Prostate gland (tissue), 2 donors: ENCODE measurements around the gene C20orf96. TPM values are rescaled to one million over a fixed set of nuclear protein-coding genes. Genes with fewer than 3 reads are reported as not detected.
"Not testable (repeated sequence)": the region's sequence is repeated elsewhere in the genome, so short reads cannot be mapped to it uniquely, and the experiment has no call there.

Source experiments
- DNase-seq: peaks from one replicate; pipeline ENCODE4 v3.0.0-alpha.2; 2019; ENCODE audit warnings: low spot score
- H3K27ac ChIP-seq, 2 donors: fragments of 200-600 bp; sonication (generic); 2 replicates each; pipeline ENCODE4 v1.5.1; 2017 to 2019
- H3K27me3 ChIP-seq: fragments of 200-600 bp; sonication (generic); replicated peaks from 2 replicates; pipeline ENCODE4 v1.5.1; 2019; ENCODE audit not compliant: insufficient read depth
- H3K36me3 ChIP-seq, 2 donors: fragments of 200-600 bp; sonication (generic); 1 replicate in 1 of 2; 2 replicates in 1 of 2; pipeline versions ENCODE4 v1.5.1 to v1.8.1; 2017 to 2019
- H3K4me1 ChIP-seq: fragments of 200-600 bp; sonication (generic); replicated peaks from 2 replicates; pipeline ENCODE4 v1.5.1; 2019
- H3K4me3 ChIP-seq, 2 donors: fragments of 200-600 bp; sonication (generic); 2 replicates each; pipeline ENCODE4 v1.5.1; 2017 to 2019
- H3K9me3 ChIP-seq: fragments of 200-600 bp; sonication (generic); 2 replicates; pipeline ENCODE4 v1.5.1; 2017
- CTCF ChIP-seq, 4 experiments: fragments of 200-600 bp in 2 of 4; fragments of 450-650 bp in 2 of 4; sonication (generic) in 2 of 4; IDR thresholded peaks; 1 replicate in 3 of 4; 2 replicates in 1 of 4; pipeline ENCODE4 v1.5.1; 2016 to 2019; ENCODE audit warnings: antibody characterized with exemption in 4 of 4, mild to moderate bottlenecking in 2 of 4, moderate library complexity in 2 of 4
- POLR2A ChIP-seq: fragments of 450-650 bp; IDR thresholded peaks from one replicate; pipeline ENCODE4 v1.6.1; 2016; ENCODE audit warnings: antibody characterized with exemption, mild to moderate bottlenecking
- POLR2AphosphoS5 ChIP-seq: sonication (generic); formaldehyde crosslinking; IDR thresholded peaks from one replicate; pipeline ENCODE4 v1.6.1; 2017; ENCODE audit warnings: antibody characterized with exemption
- WGBS: methylation state at CpG from one replicate; pipeline ENCODE4 v1.1.5; 2018; 5-methylcytosine and 5-hydroxymethylcytosine counted together
- intact Hi-C: fragments of 100-400 bp; cut with DNase I; formaldehyde crosslinking; loops from one replicate; pipeline ENCODE4 v1.14.2; 2022
- total RNA-seq, 2 donors: library from RNA; depleted of rRNA; stranded (reverse); fragments of >200 nt; gene quantifications; one replicate each; pipeline ENCODE4 v1.1.0, GENCODE V29; 2016

Gene C20orf96
- total RNA-seq, 2 donors from 2014 or later, result 4.7 to 16.1 TPM

- TF ChIP-seq POLR2A, result no peak
- Histone ChIP-seq H3K4me1 (no peaks in the 10 kb centered on the region), H3K4me3 (no peak overlapping the region), H3K36me3 (no peaks in the 10 kb centered on the region), H3K9me3 (no peaks in the 10 kb centered on the region), H3K27ac (no peak overlapping the region), H3K27me3 (no peaks in the 10 kb centered on the region)
- no peak for DNase-seq
- WGBS, result 82% methylated on average over 3 of the region's 3 CpGs
- intact Hi-C loops, result no loop called here
Measured at GRCh38 chr20:227439-228105, 63.0 kb downstream of the C20orf96 start.

GRCh38 chr20:226958-227357 lies 63.6 kb downstream of the C20orf96 start, which contains the start of gene DEFB129:
DEFB129 (plus strand) TSS chr20:227258; CDS start chr20:227289, 31 bp downstream.
- intact Hi-C loops, result no loop called here
- no peak within 1 kb of the TSS for H3K4me3 ChIP-seq

GRCh38 chr20:225879-226278 lies 64.7 kb downstream of the C20orf96 start:
- H3K27ac ChIP-seq, H3K9me3 ChIP-seq, H3K36me3 ChIP-seq, H3K4me3 ChIP-seq, DNase-seq, intact Hi-C loops, H3K27me3 ChIP-seq, H3K4me1 ChIP-seq: not testable (repeated sequence)
- 93% methylated on average over 3 of the region's 3 CpGs for WGBS

More at GRCh38 chr20:226958-227357, 63.6 kb downstream of the C20orf96 start, which contains the start of gene DEFB129:
- 59% methylated on average over 3 of the region's 3 CpGs for WGBS
- no peak for TF ChIP-seq POLR2AphosphoS5
- no peak for TF ChIP-seq POLR2A
- no peak for TF ChIP-seq CTCF (IDR thresholded peaks at IDR 0.05)
- DNase-seq, result no peak
- Histone ChIP-seq H3K4me1 (no peaks in the 10 kb centered on the region), H3K9me3 (no peaks in the 10 kb centered on the region), H3K27me3 (no peaks in the 10 kb centered on the region), H3K36me3 (no peaks in the 10 kb centered on the region), H3K27ac (no peak within 1 kb of the TSS)

- H3K4me3 ChIP-seq, result no peak overlapping the region
- intact Hi-C loops, result no loop called here
- H3K27me3 ChIP-seq, result no peaks in the 10 kb centered on the region
- TF ChIP-seq CTCF (IDR thresholded peaks at IDR 0.05), result no peak
- no peak for TF ChIP-seq POLR2A
- no peak for TF ChIP-seq POLR2AphosphoS5
- DNase-seq, result no peak
- no peak overlapping the region for H3K27ac ChIP-seq
- no peaks in the 10 kb centered on the region for H3K4me1 ChIP-seq
- H3K9me3 ChIP-seq, result no peaks in the 10 kb centered on the region
- no peaks in the 10 kb centered on the region for H3K36me3 ChIP-seq
- 47% methylated on average over 1 of the region's 1 CpG for WGBS
Measured at GRCh38 chr20:221258-221830, 69.2 kb downstream of the C20orf96 start.

Other genes starting within 250 kb of the C20orf96 start
- gene DEFB125, start 203.1 kb downstream of the C20orf96 start, total RNA-seq, result not detected
- not detected for gene DEFB126, start 148.2 kb downstream of the C20orf96 start, total RNA-seq
- gene DEFB127, start 133.3 kb downstream of the C20orf96 start, total RNA-seq, result not detected
- gene DEFB128, start 101.0 kb downstream of the C20orf96 start, total RNA-seq, result not detected
- not detected for gene DEFB129, start 63.5 kb downstream of the C20orf96 start, total RNA-seq
- 1 to 10 TPM; 2.2 to 3.3 TPM for gene DEFB132, start 33.0 kb downstream of the C20orf96 start, total RNA-seq
- gene ZCCHC3, start 6.8 kb upstream of the C20orf96 start, total RNA-seq, result 10 to 100 TPM; 16.3 to 27.0 TPM
- gene SOX12, start 34.8 kb upstream of the C20orf96 start, total RNA-seq, result 10 to 100 TPM; 10.7 to 21.0 TPM
- 10 to 100 TPM; 26.3 to 48.3 TPM for gene NRSN2, start 56.4 kb upstream of the C20orf96 start, total RNA-seq
- 10 to 100 TPM; 11.8 to 22.7 TPM for gene TRIB3, start 90.0 kb upstream of the C20orf96 start, total RNA-seq
- 100 to 1,000 TPM; 108 to 158 TPM for gene RBCK1, start 117.5 kb upstream of the C20orf96 start, total RNA-seq
- 10 to 100 TPM; 38.0 to 53.1 TPM for gene TBC1D20, start 171.8 kb upstream of the C20orf96 start, total RNA-seq